Memory B cell (primary cell): ENCODE data around the gene GNB5.
A peak's percentile ranks its signal among the peaks of the same experiment; 100 is the strongest.

Experiments used
- ATAC-seq: fragments of 150-1000 bp; cut with Tn5 transposase; 2 replicates; pipeline ENCODE4 v1.10.0; 2021; ENCODE audit warnings: low read depth, mild to moderate bottlenecking, moderate library complexity
- DNase-seq, 2 donors: peaks; one replicate each; pipeline ENCODE4 v3.0.0; 2022; ENCODE audit warnings: low spot score in 2 of 2
- H3K27ac Mint-ChIP-seq: one replicate; pipeline ENCODE4 v1.8.0; 2022; ENCODE audit warnings: mild to moderate bottlenecking, moderate library complexity, mixed read lengths
- H3K27me3 Mint-ChIP-seq: one replicate; pipeline ENCODE4 v1.8.0; 2022; ENCODE audit warnings: mixed read lengths
- H3K36me3 Mint-ChIP-seq: one replicate; pipeline ENCODE4 v1.8.0; 2022; ENCODE audit warnings: mild to moderate bottlenecking, mixed read lengths
- H3K4me1 Mint-ChIP-seq: one replicate; pipeline ENCODE4 v1.8.0; 2022; ENCODE audit warnings: mixed read lengths
- H3K4me3 Mint-ChIP-seq: one replicate; pipeline ENCODE4 v1.8.0; 2022; ENCODE audit warnings: mild to moderate bottlenecking, moderate library complexity, mixed read lengths
- H3K9me3 Mint-ChIP-seq: one replicate; pipeline ENCODE4 v1.8.0; 2022; ENCODE audit warnings: mixed read lengths

Gene GNB5

DNA sequence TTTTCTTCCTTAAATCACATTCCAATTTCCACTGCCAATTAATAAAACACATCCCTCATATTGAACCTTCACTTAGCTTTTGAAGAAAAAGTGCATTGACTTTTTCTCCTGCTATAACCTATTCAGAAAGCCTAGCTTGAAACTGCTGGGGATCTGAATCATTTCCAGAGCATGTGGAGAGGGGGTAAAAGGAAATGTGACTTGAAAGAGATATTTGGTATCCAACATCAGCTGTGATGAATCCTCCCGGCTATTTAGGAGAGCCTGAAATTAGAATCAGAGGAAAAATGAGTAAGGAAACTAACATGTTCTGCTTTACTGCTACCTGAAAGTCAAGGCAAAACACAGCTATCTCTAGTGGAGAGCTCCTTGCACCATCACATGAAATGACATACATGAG, 2.6 kb upstream of the GNB5 start:
- Mint-ChIP-seq H3K27ac (no peak overlapping the region), H3K9me3 (no peaks in the 10 kb centered on the region), H3K4me3 (no peak overlapping the region), H3K27me3 (no peaks in the 10 kb centered on the region), H3K4me1 (no peaks in the 10 kb centered on the region), H3K36me3 (peaks cover 8% of the 10 kb centered on the region)
- DNase-seq = no peak
- ATAC-seq = no peak

- DNase-seq (no peak), ATAC-seq (no peak)
- H3K4me1 Mint-ChIP-seq = no peaks in the 10 kb centered on the region
- no peak overlapping the region for H3K27ac Mint-ChIP-seq
- peaks cover 8% of the 10 kb centered on the region for H3K36me3 Mint-ChIP-seq
- no peaks in the 10 kb centered on the region for H3K9me3 Mint-ChIP-seq
- no peaks in the 10 kb centered on the region for H3K27me3 Mint-ChIP-seq
- no peak overlapping the region for H3K4me3 Mint-ChIP-seq
Measured at GRCh38 chr15:52193321-52193720, 2.1 kb upstream of the GNB5 start.

DNA sequence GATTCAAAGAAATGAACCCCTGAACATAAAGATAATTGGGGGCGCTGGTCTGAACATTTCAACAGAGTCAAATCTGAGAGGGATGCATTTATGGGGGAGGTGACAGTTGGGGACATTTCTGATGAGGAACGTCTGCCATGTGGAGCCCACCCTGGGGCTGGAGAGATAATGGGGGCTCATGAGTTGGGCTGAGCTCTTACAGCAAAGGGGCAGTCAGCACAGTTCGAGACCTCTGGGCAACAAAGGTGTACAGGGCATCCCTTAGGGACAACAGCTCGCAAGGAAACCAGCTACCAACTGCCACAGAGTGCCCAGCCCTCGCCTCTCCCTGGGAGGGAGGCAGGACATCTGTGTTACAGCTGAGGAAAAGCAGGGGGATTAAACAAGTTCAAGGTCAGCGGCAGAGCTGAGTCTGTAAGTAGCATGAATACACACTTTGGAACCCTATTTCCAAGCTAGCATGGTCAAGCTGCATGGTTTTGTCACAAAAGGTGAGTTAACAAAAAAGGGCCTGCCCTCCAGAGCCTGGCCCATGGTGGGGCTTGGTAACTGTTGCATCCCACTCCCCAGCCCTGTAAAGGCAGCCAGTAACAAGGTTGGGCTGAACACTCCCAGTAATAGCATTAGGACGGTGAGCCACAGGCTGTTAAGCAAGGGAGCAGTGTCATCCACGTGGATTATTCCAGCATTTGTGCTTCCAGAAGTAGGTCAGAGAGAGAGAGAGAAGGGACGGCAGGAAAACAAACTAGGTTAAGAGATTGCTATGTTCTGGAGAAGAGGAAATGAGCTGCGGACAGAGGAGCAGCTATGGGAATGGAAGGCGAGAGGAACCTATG, 4.3 kb downstream of the GNB5 start:
- ATAC-seq (no peak), DNase-seq (no peak)
- Mint-ChIP-seq H3K27me3 (no peaks in the 10 kb centered on the region), H3K4me3 (no peak overlapping the region), H3K36me3 (peaks cover 13% of the 10 kb centered on the region), H3K27ac (no peak overlapping the region), H3K4me1 (peaks cover 9% of the 10 kb centered on the region), H3K9me3 (no peaks in the 10 kb centered on the region)

DNA sequence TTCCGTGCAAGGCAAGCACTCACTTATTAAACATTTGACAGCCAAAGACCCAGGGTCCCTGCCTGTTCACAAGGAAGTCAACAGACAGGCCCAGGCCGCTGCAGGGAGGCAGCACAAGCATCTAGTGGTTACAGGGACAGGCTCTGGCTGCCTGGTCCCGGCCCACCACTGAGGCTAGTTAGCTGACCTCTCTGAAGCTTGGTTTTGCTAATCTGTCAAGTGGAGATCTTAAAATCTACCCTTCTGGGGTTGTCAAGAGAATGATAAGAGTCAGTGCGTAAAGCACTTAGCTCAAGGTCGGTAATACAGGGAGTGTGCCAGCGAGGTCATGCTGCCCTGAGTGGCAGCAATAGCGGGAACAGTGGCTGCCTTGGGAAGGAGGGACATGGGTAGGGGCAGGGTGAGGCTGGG, 6.0 kb downstream of the GNB5 start:
- H3K27ac Mint-ChIP-seq = no peak overlapping the region
- ATAC-seq = no peak
- H3K27me3 Mint-ChIP-seq = no peaks in the 10 kb centered on the region
- no peak for DNase-seq
- no peaks in the 10 kb centered on the region for H3K9me3 Mint-ChIP-seq
- peaks cover 7% of the 10 kb centered on the region for H3K36me3 Mint-ChIP-seq
- no peak overlapping the region for H3K4me3 Mint-ChIP-seq
- H3K4me1 Mint-ChIP-seq = peaks cover 17% of the 10 kb centered on the region

DNA sequence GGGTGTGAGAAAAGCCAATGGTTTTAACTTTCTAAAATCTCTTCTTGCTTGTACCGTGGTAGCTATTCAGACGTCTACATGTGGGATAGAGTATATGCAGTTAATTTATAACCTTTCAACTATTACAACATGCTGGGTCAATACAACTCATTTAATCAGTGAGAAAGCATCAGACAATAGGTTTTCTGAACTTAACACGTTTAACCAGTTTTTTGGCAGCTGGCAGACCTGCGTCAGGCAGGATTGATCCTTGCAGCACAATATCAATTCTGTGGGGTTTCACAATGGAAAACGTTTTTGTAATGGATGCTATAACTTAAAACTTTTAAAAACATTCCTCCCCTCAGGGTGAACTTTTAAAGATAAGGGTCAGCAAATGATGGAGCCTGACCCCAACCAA, 6.5 kb downstream of the GNB5 start:
- no peaks in the 10 kb centered on the region for H3K9me3 Mint-ChIP-seq
- DNase-seq (no peak), ATAC-seq (no peak)
- H3K27ac Mint-ChIP-seq = no peak overlapping the region
- no peak overlapping the region for H3K4me3 Mint-ChIP-seq
- H3K4me1 Mint-ChIP-seq = peaks cover 17% of the 10 kb centered on the region
- H3K27me3 Mint-ChIP-seq = no peaks in the 10 kb centered on the region
- H3K36me3 Mint-ChIP-seq = peaks cover 7% of the 10 kb centered on the region

GRCh38 chr15:52183562-52184173, 7.5 kb downstream of the GNB5 start:
- Mint-ChIP-seq H3K4me3 (no peak overlapping the region), H3K9me3 (no peaks in the 10 kb centered on the region), H3K4me1 (peaks cover 20% of the 10 kb centered on the region), H3K27ac (no peak overlapping the region), H3K27me3 (no peaks in the 10 kb centered on the region), H3K36me3 (peaks cover 9% of the 10 kb centered on the region)
- ATAC-seq = no peak
- no peak for DNase-seq

DNA sequence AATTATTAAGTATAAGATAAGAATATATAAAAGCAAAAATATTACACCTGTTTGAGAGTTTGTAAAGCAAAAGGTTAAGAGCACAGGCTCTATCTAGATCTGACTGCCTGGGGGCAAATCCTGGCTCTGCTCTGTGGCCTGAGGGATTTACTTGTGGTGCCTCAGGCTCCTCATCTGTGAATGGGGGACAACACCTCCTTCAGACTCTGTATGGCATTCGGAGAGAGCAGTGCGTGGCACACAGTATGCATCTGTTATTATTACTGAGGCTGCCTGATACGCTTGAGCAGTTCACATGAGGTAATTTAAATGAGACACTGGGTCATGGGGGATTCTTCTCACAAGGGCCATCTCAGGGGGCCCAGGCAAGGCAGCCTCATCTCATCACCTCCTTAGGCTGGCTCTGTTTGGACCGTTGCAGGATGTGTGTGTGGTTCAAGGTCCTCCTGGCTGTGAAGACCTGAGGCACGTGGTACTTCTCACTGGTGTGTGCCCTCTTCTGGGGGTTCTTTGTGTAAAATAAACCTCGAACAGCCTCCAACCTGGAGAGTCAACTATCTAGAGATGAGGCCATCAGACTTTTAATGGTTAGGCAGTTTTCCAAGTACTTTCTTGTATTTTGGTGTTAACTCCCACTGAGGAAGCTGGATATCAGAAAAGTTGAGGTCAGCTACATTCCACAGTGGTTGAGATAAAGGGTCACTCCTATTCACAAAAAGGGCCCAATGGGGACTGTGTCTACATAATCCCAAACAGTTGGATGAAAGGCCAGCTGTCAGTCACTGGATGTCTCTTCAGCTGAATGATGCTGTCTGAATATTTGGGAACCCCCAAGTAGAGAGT, 9.0 kb downstream of the GNB5 start:
- Mint-ChIP-seq H3K4me3 (peak overlapping the region; percentile 28), H3K36me3 (peaks cover 10% of the 10 kb centered on the region), H3K27ac (peak overlapping the region; percentile 84), H3K9me3 (no peaks in the 10 kb centered on the region), H3K4me1 (peaks cover 29% of the 10 kb centered on the region), H3K27me3 (no peaks in the 10 kb centered on the region)
- ATAC-seq = peak; percentile 3
- DNase-seq = no peak

DNA sequence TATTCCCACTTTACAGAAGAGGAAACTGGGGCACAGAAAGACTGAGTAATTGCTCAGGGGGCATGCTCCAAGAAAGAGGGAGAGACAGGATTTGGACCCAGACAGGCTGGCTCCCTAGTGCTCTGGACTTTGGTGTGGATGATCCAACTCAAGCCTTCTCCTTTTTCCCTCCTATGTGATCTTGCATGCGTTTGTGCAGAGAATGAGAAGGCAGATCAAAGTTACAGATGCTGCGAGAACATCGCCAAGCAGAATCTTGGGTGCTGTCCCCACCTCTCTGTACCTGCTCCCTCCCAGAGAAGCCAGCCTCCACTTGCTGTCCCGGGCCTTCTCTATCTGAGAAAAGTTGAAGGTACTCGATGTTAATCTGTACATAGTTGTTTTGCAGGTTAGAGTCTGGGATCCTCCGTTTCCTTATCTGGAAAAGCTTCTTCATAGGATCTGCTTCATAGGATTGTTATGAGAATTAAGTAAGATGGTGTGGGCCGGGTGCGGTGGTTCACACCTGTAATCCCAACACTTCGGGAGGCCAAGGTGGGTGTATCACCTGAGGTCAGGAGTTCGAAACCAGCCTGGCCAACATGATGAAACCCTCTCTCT, 10.2 kb downstream of the GNB5 start:
- H3K36me3 Mint-ChIP-seq = peaks cover 12% of the 10 kb centered on the region
- ATAC-seq = no peak
- peaks cover 36% of the 10 kb centered on the region for H3K4me1 Mint-ChIP-seq
- DNase-seq = no peak
- peak overlapping the region; percentile 97 for H3K4me3 Mint-ChIP-seq
- no peaks in the 10 kb centered on the region for H3K27me3 Mint-ChIP-seq
- H3K9me3 Mint-ChIP-seq = no peaks in the 10 kb centered on the region
- peak overlapping the region; percentile 98 for H3K27ac Mint-ChIP-seq

- ATAC-seq = peak; percentile 37
- H3K9me3 Mint-ChIP-seq = no peaks in the 10 kb centered on the region
- no peaks in the 10 kb centered on the region for H3K27me3 Mint-ChIP-seq
- DNase-seq = peak in 1 of 2 donors; percentile 67
- peak overlapping the region; percentile 97 for H3K4me3 Mint-ChIP-seq
- peak overlapping the region; percentile 98 for H3K27ac Mint-ChIP-seq
- H3K36me3 Mint-ChIP-seq = peaks cover 10% of the 10 kb centered on the region
- H3K4me1 Mint-ChIP-seq = peaks cover 38% of the 10 kb centered on the region
Measured at GRCh38 chr15:52180196-52180835, 10.9 kb downstream of the GNB5 start.

- ATAC-seq (peak; percentile 75), DNase-seq (peak; percentile 90 to 95)
- Mint-ChIP-seq H3K4me3 (peak overlapping the region; percentile 97), H3K36me3 (peaks cover 9% of the 10 kb centered on the region), H3K27me3 (no peaks in the 10 kb centered on the region), H3K9me3 (no peaks in the 10 kb centered on the region), H3K27ac (peak overlapping the region; percentile 98), H3K4me1 (peaks cover 38% of the 10 kb centered on the region)
Measured at GRCh38 chr15:52179278-52180195, 11.7 kb downstream of the GNB5 start.

- peaks cover 42% of the 10 kb centered on the region for H3K4me1 Mint-ChIP-seq
- DNase-seq (no peak), ATAC-seq (no peak)
- no peaks in the 10 kb centered on the region for H3K9me3 Mint-ChIP-seq
- H3K27ac Mint-ChIP-seq = peak overlapping the region; percentile 98
- peak overlapping the region; percentile 94 for H3K4me3 Mint-ChIP-seq
- H3K27me3 Mint-ChIP-seq = no peaks in the 10 kb centered on the region
- H3K36me3 Mint-ChIP-seq = peaks cover 9% of the 10 kb centered on the region
Measured at GRCh38 chr15:52178765-52179164, 12.4 kb downstream of the GNB5 start.

DNA sequence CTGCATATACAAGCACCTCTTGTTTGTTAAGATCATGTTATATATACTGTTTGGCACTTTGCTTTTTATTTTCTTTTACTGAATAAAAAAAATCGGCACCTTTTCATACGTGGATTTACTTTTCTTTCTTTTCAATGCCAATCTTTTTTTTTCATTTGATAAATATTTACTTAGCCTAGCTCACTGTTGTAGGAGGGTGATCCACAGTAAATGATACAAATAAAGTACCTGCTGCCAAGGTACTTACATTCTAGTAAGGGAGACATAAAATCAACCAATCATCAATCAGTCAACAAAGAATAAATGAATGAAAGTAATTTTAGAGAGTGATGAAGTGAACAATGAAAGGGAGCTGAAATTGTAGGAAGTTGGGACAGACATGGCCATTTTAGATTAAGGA, 18.3 kb downstream of the GNB5 start:
- peak overlapping the region; percentile 19 for H3K27ac Mint-ChIP-seq
- no peak for ATAC-seq
- H3K9me3 Mint-ChIP-seq = no peaks in the 10 kb centered on the region
- no peak for DNase-seq
- H3K27me3 Mint-ChIP-seq = no peaks in the 10 kb centered on the region
- peaks cover 41% of the 10 kb centered on the region for H3K4me1 Mint-ChIP-seq
- peaks cover 26% of the 10 kb centered on the region for H3K36me3 Mint-ChIP-seq
- no peak overlapping the region for H3K4me3 Mint-ChIP-seq

DNA sequence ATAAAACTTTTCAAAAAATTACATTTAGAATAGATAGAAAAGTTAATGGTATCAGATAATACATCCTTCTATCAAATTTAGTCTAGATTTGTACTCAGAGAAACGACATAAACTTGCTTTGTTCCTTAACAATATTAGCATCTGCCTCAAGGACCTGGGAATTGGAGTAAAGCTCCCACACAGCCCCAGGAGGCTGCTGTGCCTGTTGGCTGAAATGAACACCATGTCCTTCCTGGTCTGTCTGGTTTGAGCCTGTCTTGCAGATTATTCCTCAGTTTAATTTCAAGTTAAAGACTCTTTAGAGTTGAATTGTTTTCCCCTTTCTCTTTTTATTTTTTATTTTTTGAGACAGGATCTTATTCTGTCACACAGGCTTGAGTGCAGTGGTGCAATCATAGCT, 19.4 kb downstream of the GNB5 start:
- Mint-ChIP-seq H3K4me3 (no peak overlapping the region), H3K36me3 (peaks cover 23% of the 10 kb centered on the region), H3K4me1 (peaks cover 41% of the 10 kb centered on the region), H3K27ac (no peak overlapping the region), H3K9me3 (no peaks in the 10 kb centered on the region), H3K27me3 (no peaks in the 10 kb centered on the region)
- DNase-seq = no peak
- no peak for ATAC-seq
